T-helper 1 cell treated with Interleukin-12 subunit alpha and Interleukin-12 subunit beta and Interleukin-4 antibody, amounts not matched to agents 30 μg/mL and 1 μg/mL, for 36 hours (primary cell): ENCODE data around the gene OGG1.

Experiments
- H3K27ac Mint-ChIP-seq: one replicate; pipeline ENCODE4 v1.8.0; 2021; ENCODE audit warnings: mild to moderate bottlenecking, mixed read lengths
- H3K27me3 Mint-ChIP-seq: one replicate; pipeline ENCODE4 v1.8.0; 2021; ENCODE audit warnings: low read depth, mixed read lengths
- H3K36me3 Mint-ChIP-seq: one replicate; pipeline ENCODE4 v1.8.0; 2021; ENCODE audit warnings: low read depth, mixed read lengths
- H3K4me1 Mint-ChIP-seq: one replicate; pipeline ENCODE4 v1.8.0; 2021; ENCODE audit warnings: low read depth, mixed read lengths
- H3K4me3 Mint-ChIP-seq: one replicate; pipeline ENCODE4 v1.8.0; 2021; ENCODE audit warnings: mild to moderate bottlenecking, moderate library complexity, mixed read lengths
- H3K9me3 Mint-ChIP-seq: one replicate; pipeline ENCODE4 v1.8.0; 2021; ENCODE audit warnings: mixed read lengths

The OGG1 gene

GRCh38 chr3:9793161-9793781 is 43.5 kb downstream of the OGG1 start:
- H3K27ac Mint-ChIP-seq = peak overlapping the region; percentile 99
- peak overlapping the region; percentile 99 for H3K4me3 Mint-ChIP-seq
- no peaks in the 10 kb centered on the region for H3K27me3 Mint-ChIP-seq
- no peaks in the 10 kb centered on the region for H3K9me3 Mint-ChIP-seq
- peaks cover 45% of the 10 kb centered on the region for H3K4me1 Mint-ChIP-seq
- peaks cover 53% of the 10 kb centered on the region for H3K36me3 Mint-ChIP-seq

GRCh38 chr3:9794400-9794799 is 44.6 kb downstream of the OGG1 start:
- H3K27ac Mint-ChIP-seq = peak overlapping the region; percentile 47

GRCh38 chr3:9795207-9795606 is 45.5 kb downstream of the OGG1 start:
- Mint-ChIP-seq H3K9me3 (no peaks in the 10 kb centered on the region), H3K27ac (peak overlapping the region; percentile 43), H3K4me1 (peaks cover 41% of the 10 kb centered on the region), H3K27me3 (no peaks in the 10 kb centered on the region), H3K4me3 (peak overlapping the region; percentile 59), H3K36me3 (peaks cover 49% of the 10 kb centered on the region)

More at GRCh38 chr3:9794400-9794799, 44.6 kb downstream of the OGG1 start:
- no peaks in the 10 kb centered on the region for H3K27me3 Mint-ChIP-seq
- no peaks in the 10 kb centered on the region for H3K9me3 Mint-ChIP-seq
- H3K4me1 Mint-ChIP-seq = peaks cover 43% of the 10 kb centered on the region
- peak overlapping the region; percentile 99 for H3K4me3 Mint-ChIP-seq
- peaks cover 49% of the 10 kb centered on the region for H3K36me3 Mint-ChIP-seq

GRCh38 chr3:9797196-9797945 is 47.6 kb downstream of the OGG1 start:
- Mint-ChIP-seq H3K27me3 (no peaks in the 10 kb centered on the region), H3K4me3 (no peak overlapping the region), H3K4me1 (peaks cover 25% of the 10 kb centered on the region), H3K9me3 (no peaks in the 10 kb centered on the region), H3K36me3 (peaks cover 47% of the 10 kb centered on the region), H3K27ac (no peak overlapping the region)

- H3K27me3 Mint-ChIP-seq = no peaks in the 10 kb centered on the region
- no peak overlapping the region for H3K27ac Mint-ChIP-seq
- H3K36me3 Mint-ChIP-seq = peaks cover 55% of the 10 kb centered on the region
- no peaks in the 10 kb centered on the region for H3K9me3 Mint-ChIP-seq
- H3K4me3 Mint-ChIP-seq = no peak overlapping the region
- peaks cover 19% of the 10 kb centered on the region for H3K4me1 Mint-ChIP-seq
These were observed 50.8 kb downstream of the OGG1 start for GRCh38 chr3:9800529-9800928.

- Mint-ChIP-seq H3K4me3 (no peak overlapping the region), H3K9me3 (no peaks in the 10 kb centered on the region), H3K27ac (peak overlapping the region; percentile 38), H3K27me3 (no peaks in the 10 kb centered on the region), H3K4me1 (peaks cover 16% of the 10 kb centered on the region), H3K36me3 (peaks cover 49% of the 10 kb centered on the region)
These were observed 53.7 kb downstream of the OGG1 start for GRCh38 chr3:9803494-9803893.

GRCh38 chr3:9804996-9805395 is 55.2 kb downstream of the OGG1 start:
- H3K4me1 Mint-ChIP-seq = peaks cover 27% of the 10 kb centered on the region
- H3K9me3 Mint-ChIP-seq = no peaks in the 10 kb centered on the region
- no peaks in the 10 kb centered on the region for H3K27me3 Mint-ChIP-seq
- H3K27ac Mint-ChIP-seq = no peak overlapping the region
- no peak overlapping the region for H3K4me3 Mint-ChIP-seq
- H3K36me3 Mint-ChIP-seq = peaks cover 48% of the 10 kb centered on the region

- Mint-ChIP-seq H3K4me3 (no peak overlapping the region), H3K27me3 (no peaks in the 10 kb centered on the region), H3K27ac (no peak overlapping the region), H3K36me3 (peaks cover 47% of the 10 kb centered on the region), H3K4me1 (peaks cover 34% of the 10 kb centered on the region), H3K9me3 (no peaks in the 10 kb centered on the region)
These were observed 56.4 kb downstream of the OGG1 start for GRCh38 chr3:9806137-9806536.
